H1 (cell line): ENCODE measurements around the gene COL6A3. TPM values are rescaled to one million over a fixed set of nuclear protein-coding genes. Genes with fewer than 3 reads are reported as not detected.

Experiments
- CTCF ChIA-PET: fragments of 300-600 bp; sonication (Branson Sonifier 250); formaldehyde crosslinking; loops from one replicate; lab custom pipeline; 2021; ENCODE audit not compliant: partially characterized antibody; lab: Charles Lee
- POLR2A ChIA-PET: fragments of 300-600 bp; sonication (Branson Sonifier 250); formaldehyde crosslinking; loops from one replicate; lab custom pipeline; 2021; ENCODE audit warnings: inconsistent platforms; ENCODE audit not compliant: partially characterized antibody; lab: Charles Lee
- DNase-seq, 2 experiments: peaks; one replicate each; pipeline versions ENCODE4 v3.0.0 to v3.0.0-alpha.2; 2010 to 2022; ENCODE audit warnings: low spot score in 2 of 2, low read depth in 1 of 2, mixed read lengths in 1 of 2
- FAIRE-seq: peaks from 2 replicates; lab custom pipeline; 2011; peaks lifted over from hg19 to GRCh38; lab: Jason Lieb, UNC
- H2AFZ ChIP-seq: 2 replicates; pipeline ENCODE4 v1.8.1; 2012; ENCODE audit warnings: low read length, inconsistent platforms
- H2AK5ac ChIP-seq: 2 replicates; pipeline ENCODE4 v1.6.1; 2013; ENCODE audit warnings: low read depth, low read length
- H2BK120ac ChIP-seq: replicated peaks from 2 replicates; pipeline ENCODE3; 2013; ENCODE audit warnings: low read depth, low read length, inconsistent platforms
- H2BK12ac ChIP-seq: 2 replicates; pipeline ENCODE4 v1.6.1; 2013; ENCODE audit warnings: low read depth, low read length
- H2BK15ac ChIP-seq: 2 replicates; pipeline ENCODE4 v1.6.1; 2013; ENCODE audit warnings: low read length
- H2BK20ac ChIP-seq: 2 replicates; pipeline ENCODE4 v1.6.1; 2013; ENCODE audit warnings: low read length
- H2BK5ac ChIP-seq: 2 replicates; pipeline ENCODE4 v1.6.1; 2013; ENCODE audit warnings: low read depth, low read length
- H3K14ac ChIP-seq: 2 replicates; pipeline ENCODE4 v1.6.1; 2013; ENCODE audit warnings: inconsistent platforms; ENCODE audit not compliant: insufficient read length
- H3K18ac ChIP-seq: 2 replicates; pipeline ENCODE4 v1.6.1; 2013; ENCODE audit warnings: low read length; ENCODE audit errors: extremely low read depth
- H3K23ac ChIP-seq: 2 replicates; pipeline ENCODE4 v1.6.1; 2013; ENCODE audit warnings: inconsistent platforms; ENCODE audit not compliant: insufficient read length
- H3K23me2 ChIP-seq: 2 replicates; pipeline ENCODE4 v1.6.1; 2013; ENCODE audit warnings: low read depth, low read length
- H3K27ac ChIP-seq: 2 replicates; pipeline ENCODE4 v1.6.1; 2011; ENCODE audit warnings: low read depth, low read length, inconsistent platforms
- H3K27me3 ChIP-seq, 4 experiments: replicated peaks in 1 of 4; 1 replicate in 1 of 4; 2 replicates in 3 of 4; pipeline versions ENCODE4 v1.6.1 to v1.8.1; 2011 to 2013; ENCODE audit warnings: low read length in 3 of 4, mild to moderate bottlenecking in 3 of 4, inconsistent platforms in 2 of 4, mixed read lengths in 2 of 4, moderate library complexity in 1 of 4; ENCODE audit not compliant: control insufficient read depth in 3 of 4, insufficient read depth in 3 of 4; ENCODE audit errors: extremely low read depth in 1 of 4
- H3K36me3 ChIP-seq, 4 experiments: 2 replicates each; pipeline versions ENCODE4 v1.6.1 to v1.8.1; 2011 to 2013; ENCODE audit warnings: mild to moderate bottlenecking in 4 of 4, low read length in 3 of 4, moderate library complexity in 2 of 4, control low read depth in 1 of 4, inconsistent platforms in 1 of 4; ENCODE audit not compliant: insufficient read depth in 4 of 4, control insufficient read depth in 2 of 4
- H3K4ac ChIP-seq: replicated peaks from 2 replicates; pipeline ENCODE3; 2013; ENCODE audit warnings: low read length, low read depth, mixed read lengths, inconsistent platforms; ENCODE audit not compliant: insufficient read length
- H3K4me1 ChIP-seq, 4 experiments: replicated peaks in 1 of 4; 1 replicate in 1 of 4; 2 replicates in 3 of 4; pipeline versions ENCODE4 v1.6.1 to v1.8.1; 2011 to 2013; ENCODE audit warnings: low read length in 3 of 4, inconsistent platforms in 2 of 4, mixed read lengths in 1 of 4; ENCODE audit not compliant: insufficient read depth in 4 of 4, control insufficient read depth in 3 of 4
- H3K4me2 ChIP-seq, 2 experiments: 2 replicates each; pipeline versions ENCODE4 v1.6.1 to v1.8.1; 2011 to 2013; ENCODE audit warnings: low read depth in 2 of 2, low read length in 2 of 2, control low read depth in 1 of 2, inconsistent platforms in 1 of 2, mild to moderate bottlenecking in 1 of 2; ENCODE audit not compliant: insufficient read depth in 1 of 2
- H3K4me3 ChIP-seq, 4 experiments: fragments of 200-600, 300-600 bp in 1 of 4; sonication (generic), shearing (Covaris generic), sonication (Bioruptor Twin) in 1 of 4; 2 replicates each; pipeline versions ENCODE4 v1.5.1 to v1.8.1; 2011 to 2016; ENCODE audit warnings: low read length in 4 of 4, low read depth in 3 of 4, control low read depth in 2 of 4, inconsistent platforms in 2 of 4, mild to moderate bottlenecking in 2 of 4, mixed read lengths in 1 of 4, moderate library complexity in 1 of 4; ENCODE audit not compliant: insufficient read depth in 2 of 4; ENCODE audit errors: extremely low read depth in 1 of 4
- H3K56ac ChIP-seq: replicated peaks from 2 replicates; pipeline ENCODE3; 2013; ENCODE audit warnings: low read depth, mild to moderate bottlenecking, mixed read lengths, low read length, inconsistent platforms; ENCODE audit not compliant: insufficient read length
- H3K79me1 ChIP-seq: 2 replicates; pipeline ENCODE4 v1.6.1; 2013; ENCODE audit warnings: low read depth, low read length, control low read depth
- H3K79me2 ChIP-seq, 2 experiments: 2 replicates each; pipeline versions ENCODE4 v1.6.1 to v1.8.1; 2012 to 2013; ENCODE audit warnings: low read length in 2 of 2, mild to moderate bottlenecking in 2 of 2, inconsistent platforms in 1 of 2; ENCODE audit not compliant: insufficient read depth in 2 of 2, control insufficient read depth in 1 of 2
- H3K9ac ChIP-seq, 4 experiments: replicated peaks in 1 of 4; 1 replicate in 1 of 4; 2 replicates in 3 of 4; pipeline versions ENCODE4 v1.6.1 to v1.8.1; 2011 to 2013; ENCODE audit warnings: low read depth in 3 of 4, low read length in 3 of 4, control low read depth in 2 of 4, mild to moderate bottlenecking in 2 of 4, moderate library complexity in 2 of 4, inconsistent platforms in 1 of 4; ENCODE audit errors: extremely low read depth in 1 of 4
- H3K9me3 ChIP-seq, 2 experiments: 2 replicates each; pipeline versions ENCODE4 v1.6.1 to v1.8.1; 2012 to 2013; ENCODE audit warnings: mild to moderate bottlenecking in 2 of 2, moderate library complexity in 2 of 2, control low read depth in 1 of 2, inconsistent platforms in 1 of 2, low read depth in 1 of 2, low read length in 1 of 2, mixed read lengths in 1 of 2; ENCODE audit not compliant: insufficient read depth in 2 of 2
- H4K20me1 ChIP-seq, 2 experiments: replicated peaks in 1 of 2; 2 replicates each; pipeline versions ENCODE3 to v1.8.1; 2011 to 2013; ENCODE audit warnings: inconsistent platforms in 2 of 2, low read length in 2 of 2, mild to moderate bottlenecking in 1 of 2; ENCODE audit not compliant: insufficient read depth in 2 of 2, control insufficient read depth in 1 of 2
- H4K5ac ChIP-seq: 2 replicates; pipeline ENCODE4 v1.6.1; 2013; ENCODE audit warnings: low read length, low read depth, mixed read lengths, inconsistent platforms; ENCODE audit not compliant: insufficient read length
- H4K8ac ChIP-seq: 2 replicates; pipeline ENCODE4 v1.8.0; 2013; ENCODE audit warnings: mild to moderate bottlenecking, moderate library complexity, low read length, inconsistent platforms; ENCODE audit not compliant: insufficient read depth; ENCODE audit errors: extremely low read depth
- H4K91ac ChIP-seq: replicated peaks from 2 replicates; pipeline ENCODE3; 2013; ENCODE audit warnings: low read length, mixed read lengths, inconsistent platforms; ENCODE audit not compliant: insufficient read length
- BCL11A ChIP-seq, 2 experiments: IDR thresholded peaks; one replicate each; pipeline ENCODE4 v1.6.1; 2011; ENCODE audit warnings: low read depth in 2 of 2, low read length in 2 of 2, mild to moderate bottlenecking in 2 of 2
- KDM4A ChIP-seq: IDR thresholded peaks from one replicate; pipeline ENCODE4 v1.7.1; 2012; ENCODE audit warnings: low read depth, mild to moderate bottlenecking, moderate library complexity, low read length, inconsistent platforms; ENCODE audit not compliant: severe bottlenecking
- NANOG ChIP-seq: IDR thresholded peaks from 2 replicates; pipeline ENCODE4 v1.6.1; 2011; ENCODE audit warnings: low read length, low read depth, mild to moderate bottlenecking, inconsistent platforms; ENCODE audit not compliant: insufficient read depth, poor library complexity, severe bottlenecking
- NRF1 ChIP-seq: IDR thresholded peaks from 2 replicates; pipeline ENCODE4 v1.6.1; 2011; ENCODE audit warnings: mild to moderate bottlenecking, low read depth, low read length, improper control_type of control experiment
- RFX5 ChIP-seq: IDR thresholded peaks from 2 replicates; pipeline ENCODE4 v1.6.1; 2011; ENCODE audit warnings: low read depth, low read length, improper control_type of control experiment, borderline replicate concordance
- RXRA ChIP-seq: IDR thresholded peaks from 2 replicates; pipeline ENCODE4 v1.6.1; 2011; ENCODE audit warnings: low read depth, mild to moderate bottlenecking, low read length, moderate library complexity; ENCODE audit not compliant: insufficient read depth
- SAP30 ChIP-seq: fragments of 300-600 bp; sonication (generic); IDR thresholded peaks from 2 replicates; pipeline ENCODE4 v1.7.1; 2012; ENCODE audit warnings: low read length, moderate library complexity, mild to moderate bottlenecking, inconsistent platforms; ENCODE audit not compliant: insufficient read depth, insufficient replicate concordance
- SP1 ChIP-seq: IDR thresholded peaks from 2 replicates; pipeline ENCODE4 v1.6.1; 2011; ENCODE audit warnings: low read depth, low read length
- SP4 ChIP-seq: IDR thresholded peaks from 2 replicates; pipeline ENCODE4 v1.6.1; 2012; ENCODE audit warnings: low read length, inconsistent platforms
- SUZ12 ChIP-seq: fragments of 200-600 bp; sonication (generic); IDR thresholded peaks from 2 replicates; pipeline ENCODE4 v1.6.1; 2012; ENCODE audit warnings: mild to moderate bottlenecking, inconsistent platforms, low read length, moderate library complexity, mixed read lengths
- TAF1 ChIP-seq: IDR thresholded peaks from 2 replicates; pipeline ENCODE4 v1.6.1; 2011; ENCODE audit warnings: mild to moderate bottlenecking, low read depth, low read length
- WGBS, 2 experiments: shearing (Covaris generic) in 1 of 2; methylation state at CpG; one replicate each; pipeline versions ENCODE4 v1.1.6 to v1.1.7; 2013 to 2015; ENCODE audit warnings: low lambda C conversion rate in 2 of 2, mixed read lengths in 2 of 2, inconsistent platforms in 1 of 2, low coverage in 1 of 2, missing lambda C conversion rate in 1 of 2; ENCODE audit not compliant: insufficient replicate concordance in 2 of 2, insufficient coverage in 1 of 2, insufficient read length in 1 of 2; ENCODE audit errors: extremely low coverage in 1 of 2, missing lambda C conversion rate in 1 of 2; 5-methylcytosine and 5-hydroxymethylcytosine counted together
- polyA plus RNA-seq, 7 experiments: library from polyadenylated mRNA; depleted of rRNA in 3 of 7; stranded (reverse) in 5 of 7; unstranded in 2 of 7; fragments of >200 nt in 5 of 7; fragments of 200-250 nt in 2 of 7; gene quantifications; 1 replicate in 5 of 7; 2 replicates in 1 of 7; 4 replicates in 1 of 7; pipeline versions ENCODE4 v1.2.1 to v1.2.3, GENCODE V29; 2011 to 2013; ENCODE audit warnings: missing spikeins in 2 of 7, mixed read lengths in 2 of 7
- total RNA-seq: library from RNA; stranded (reverse); fragmentation: NEBNext Ultra II Directional; extraction: Animal tissue kit (Norgen Biotek cat#: 25700); gene quantifications from 2 replicates; pipeline ENCODE4 v1.2.1, GENCODE V29; 2021
- TF ChIP-seq, protein P1 (sequence below): IDR thresholded peaks from 2 replicates; pipeline ENCODE4 v1.6.1; 2011; ENCODE audit warnings: low read depth, mild to moderate bottlenecking, low read length; ENCODE audit not compliant: insufficient read depth

The COL6A3 gene
- total and polyA plus RNA-seq, 2 of the 8 experiments (the other 6 are each of a cell fraction or from before 2014, with no cell fraction given), result 1.2 to 3.4 TPM

DNA sequence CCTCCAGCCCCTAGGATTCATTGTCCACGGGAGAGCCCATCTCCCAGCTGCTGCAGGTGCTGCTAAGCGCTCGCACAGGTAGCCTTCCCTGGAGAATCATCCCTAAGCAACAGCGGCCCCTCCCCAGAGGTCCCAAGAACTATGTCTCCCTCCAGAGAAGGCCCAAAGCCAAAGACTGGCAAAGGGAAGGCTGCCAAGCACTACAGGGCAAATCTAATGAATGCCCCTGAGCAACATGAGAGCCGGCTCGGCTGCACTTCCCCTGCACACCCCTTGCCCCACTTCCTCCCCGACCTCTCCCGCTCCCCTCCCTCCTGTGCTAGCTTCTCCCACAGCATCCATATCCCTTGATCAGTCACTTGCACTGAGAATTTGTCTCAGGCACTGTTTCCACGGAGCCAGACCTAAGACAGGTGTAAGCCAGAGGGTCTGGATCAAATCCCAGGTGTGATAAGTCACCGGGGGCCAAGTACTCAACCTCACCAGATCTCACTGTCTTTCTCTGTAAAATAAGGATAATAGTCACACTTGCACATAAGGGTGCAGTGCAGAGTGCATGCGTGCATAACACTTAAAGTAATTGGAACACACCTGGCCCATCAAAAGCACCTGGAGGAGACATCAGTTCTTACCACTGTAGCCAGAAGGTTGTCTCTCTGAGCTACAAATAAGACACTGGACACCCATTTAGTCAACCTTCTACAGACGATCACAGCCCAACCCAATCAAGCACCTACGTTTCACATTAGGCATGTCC is 20.1 kb upstream of the COL6A3 start:
- Histone ChIP-seq H3K4me1 (peaks cover 0 to 17% (median 9%) of the 10 kb centered on the region in 4 experiments; a peak in 6 of 7 replicates), H4K91ac (no peak overlapping the region), H2BK12ac (no peak overlapping the region), H3K27ac (no peak overlapping the region), H2BK5ac (no peak overlapping the region), H4K20me1 (no peaks in the 10 kb centered on the region), H3K4ac (no peak overlapping the region), H3K27me3 (no peaks in the 10 kb centered on the region; a peak in 1 of 7 replicates), H2BK15ac (no peak overlapping the region), H2AK5ac (no peak overlapping the region; the same call in 1 of the 2 replicates), H4K8ac (no peak overlapping the region), H2AFZ (no peak overlapping the region), H3K4me3 (no peak overlapping the region), H3K23me2 (no peaks in the 10 kb centered on the region), H3K9ac (no peak overlapping the region), H3K9me3 (no peaks in the 10 kb centered on the region), H3K36me3 (no peaks in the 10 kb centered on the region), H3K56ac (no peak overlapping the region), H2BK20ac (no peak overlapping the region), H3K79me1 (no peaks in the 10 kb centered on the region), H3K23ac (no peak overlapping the region), H3K4me2 (no peak overlapping the region), H4K5ac (no peak overlapping the region), H3K14ac (no peak overlapping the region), H3K79me2 (no peaks in the 10 kb centered on the region), H3K18ac (no peak overlapping the region; the same call in 1 of the 2 replicates), H2BK120ac (no peak overlapping the region)
- WGBS, 2 experiments, result 89% methylated on average over 11 of the region's 13 CpGs; no CpG with 5 or more reads in 1 of the 2 experiments
- CTCF ChIA-PET, result interaction anchor here (0.7 to 11.7 kb wide), 9 partner anchors 9 to 138 kb away, joined by 3 to 102 read pairs (median 3); partner anchors contain the start of gene COL6A3
- FAIRE-seq (no peak), DNase-seq (no peak)
- POLR2A ChIA-PET, result interaction anchor here (1.2 to 1.7 kb wide), 2 partner anchors 13 to 16 kb away, joined by 3 to 6 read pairs; no protein-coding TSS in a partner anchor
- TF ChIP-seq SAP30, result no peak
- TF ChIP-seq SUZ12, result no peak
- no peak for TF ChIP-seq TAF1
- TF ChIP-seq NRF1, result no peak
- no peak for TF ChIP-seq RFX5
- no peak for TF ChIP-seq KDM4A
- no peak for TF ChIP-seq SP4
- no peak for TF ChIP-seq NANOG
- TF ChIP-seq SP1, result no peak
- TF ChIP-seq RXRA, result no peak
- TF ChIP-seq, protein P1, sequence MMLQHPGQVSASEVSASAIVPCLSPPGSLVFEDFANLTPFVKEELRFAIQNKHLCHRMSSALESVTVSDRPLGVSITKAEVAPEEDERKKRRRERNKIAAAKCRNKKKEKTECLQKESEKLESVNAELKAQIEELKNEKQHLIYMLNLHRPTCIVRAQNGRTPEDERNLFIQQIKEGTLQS, result no peak
- no peak for TF ChIP-seq BCL11A (IDR thresholded peaks at IDR 0.05; ENCODE audit: low read depth in 2 of 2, low read length in 2 of 2)
